GM12878 (cell line): ENCODE results near the gene PDCD1LG2. TPM values are rescaled to one million over a fixed set of nuclear protein-coding genes. Genes with fewer than 3 reads are reported as not detected.

Experiments
- ATAC-seq: fragments of 200-7000 bp; cut with Tn5 transposase; 3 replicates; pipeline ENCODE4 v1.9.1; 2020; ENCODE audit warnings: mild to moderate bottlenecking, moderate library complexity
- BruUV-seq: library from RNA; stranded (reverse); fragments of 400-500 nt; replicated peaks from 2 replicates; lab custom pipeline; 2021; lab: Mats Ljungman, UMichigan
- CTCF ChIA-PET: fragments of 300-600 bp; sonication (Branson Sonifier 250); formaldehyde crosslinking; extraction: SDS; loops from one replicate; lab custom pipeline; 2021; ENCODE audit warnings: inconsistent platforms; lab: Yijun Ruan, JAX
- POLR2A ChIA-PET: fragments of 350-600 bp; formaldehyde crosslinking; extraction: SDS; loops from one replicate; lab custom pipeline; 2021; ENCODE audit warnings: inconsistent platforms; lab: Charles Lee
- RAD21 ChIA-PET: fragments of 300-600 bp; sonication (Branson Sonifier 250); formaldehyde crosslinking; loops from one replicate; lab custom pipeline; 2023; ENCODE audit warnings: antibody characterized with exemption; ENCODE audit not compliant: unreplicated experiment; lab: Charles Lee
- SMC1A ChIA-PET: fragments of 300-600 bp; sonication (Branson Sonifier 250); formaldehyde crosslinking; loops from one replicate; lab custom pipeline; 2023; ENCODE audit not compliant: unreplicated experiment, uncharacterized antibody; lab: Charles Lee
- DNase-seq: peaks from one replicate; pipeline ENCODE4 v3.0.0-alpha.2; 2011; ENCODE audit warnings: low read depth, low spot score
- FAIRE-seq: peaks from 3 replicates; lab custom pipeline; 2011; peaks lifted over from hg19 to GRCh38; lab: Jason Lieb, UNC
- H2AFZ ChIP-seq: 2 replicates; pipeline ENCODE4 v1.6.0; 2011; ENCODE audit warnings: low read depth, low read length, control low read depth; ENCODE audit not compliant: control insufficient read depth
- H3K27ac ChIP-seq: 2 replicates; pipeline ENCODE4 v1.5.1; 2011; ENCODE audit warnings: control low read depth; ENCODE audit not compliant: control insufficient read depth, insufficient read depth
- H3K27me3 ChIP-seq, 2 experiments: replicated peaks in 1 of 2; 2 replicates each; pipeline versions ENCODE4 v1.6.0 to v1.6.1; 2011; ENCODE audit warnings: low read length in 1 of 2; ENCODE audit not compliant: control insufficient read depth in 2 of 2, insufficient read depth in 2 of 2
- H3K36me3 ChIP-seq, 2 experiments: 2 replicates each; pipeline ENCODE4 v1.5.1; 2011; ENCODE audit warnings: low read length in 1 of 2; ENCODE audit not compliant: control insufficient read depth in 2 of 2, insufficient read depth in 2 of 2
- H3K4me1 ChIP-seq: 2 replicates; pipeline ENCODE4 v1.6.1; 2011; ENCODE audit warnings: mild to moderate bottlenecking, low read length, moderate library complexity, mixed read lengths; ENCODE audit not compliant: control insufficient read depth, insufficient read depth
- H3K4me2 ChIP-seq: 2 replicates; pipeline ENCODE4 v1.6.0; 2011; ENCODE audit warnings: control low read depth; ENCODE audit not compliant: control insufficient read depth, insufficient read depth
- H3K4me3 ChIP-seq: fragments of 200-600 bp; sonication (generic); 2 replicates; pipeline ENCODE4 v1.5.1; 2016
- H3K79me2 ChIP-seq: 2 replicates; pipeline ENCODE4 v1.6.0; 2011; ENCODE audit warnings: low read length; ENCODE audit not compliant: control insufficient read depth, insufficient read depth
- H3K9ac ChIP-seq: 2 replicates; pipeline ENCODE4 v1.8.0; 2011; ENCODE audit warnings: low read length, control low read depth, mixed read lengths; ENCODE audit not compliant: control insufficient read depth, insufficient read depth
- H3K9me3 ChIP-seq: replicated peaks from 3 replicates; pipeline ENCODE4 v1.5.1; 2011; ENCODE audit warnings: mild to moderate bottlenecking, low read length; ENCODE audit not compliant: control insufficient read depth, insufficient read depth
- H4K20me1 ChIP-seq: 2 replicates; pipeline ENCODE4 v1.6.0; 2011; ENCODE audit not compliant: control insufficient read depth, insufficient read depth
- BCL11A ChIP-seq: IDR thresholded peaks from 2 replicates; pipeline ENCODE4 v1.6.1; 2011; ENCODE audit warnings: low read depth, low read length
- CEBPB ChIP-seq, 2 experiments: fragments of 150-350 bp in 1 of 2; IDR thresholded peaks; 2 replicates each; pipeline ENCODE4 v1.6.1; 2012 to 2014; ENCODE audit warnings: low read depth in 2 of 2, low read length in 2 of 2, borderline replicate concordance in 1 of 2, inconsistent platforms in 1 of 2
- CHD1 ChIP-seq: IDR thresholded peaks from 2 replicates; pipeline ENCODE4 v1.6.1; 2012; ENCODE audit warnings: low read depth, low read length, improper control_type of control experiment
- CREM ChIP-seq: IDR thresholded peaks from 2 replicates; pipeline ENCODE4 v1.6.1; 2014; ENCODE audit warnings: antibody characterized with exemption, low read depth
- EP300 ChIP-seq, 2 experiments: fragments of 150-350 bp in 1 of 2; IDR thresholded peaks; 2 replicates each; pipeline ENCODE4 v1.6.1; 2011 to 2012; ENCODE audit warnings: low read depth in 2 of 2, low read length in 2 of 2, borderline replicate concordance in 1 of 2, improper control_type of control experiment in 1 of 2, inconsistent platforms in 1 of 2; ENCODE audit not compliant: control insufficient read depth in 1 of 2
- EZH2 ChIP-seq: IDR thresholded peaks from 2 replicates; pipeline ENCODE4 v1.6.1; 2012; ENCODE audit warnings: low read depth, mild to moderate bottlenecking, control low read depth, inconsistent platforms, low read length, borderline replicate concordance; ENCODE audit not compliant: control insufficient read depth
- IRF4 ChIP-seq: IDR thresholded peaks from 2 replicates; pipeline ENCODE4 v1.6.1; 2011; ENCODE audit warnings: low read depth, low read length
- RAD21 ChIP-seq: IDR thresholded peaks from 2 replicates; pipeline ENCODE4 v1.6.1; 2011; ENCODE audit warnings: mild to moderate bottlenecking, low read depth, low read length, moderate library complexity; ENCODE audit not compliant: insufficient read depth
- RBBP5 ChIP-seq: fragments of 200-600 bp; sonication (generic); conservative IDR thresholded peaks from 2 replicates; pipeline ENCODE4 v1.6.1; 2016
- RCOR1 ChIP-seq: conservative IDR thresholded peaks from 2 replicates; pipeline ENCODE4 v1.6.1; 2012; ENCODE audit warnings: low read depth, low read length, improper control_type of control experiment
- SMAD5 ChIP-seq: IDR thresholded peaks from 2 replicates; pipeline ENCODE4 v1.6.1; 2016; ENCODE audit warnings: antibody characterized with exemption, low read depth
- WGBS: methylation state at CpG from one replicate; pipeline ENCODE4 v1.1.6; 2016; ENCODE audit warnings: low lambda C conversion rate; ENCODE audit not compliant: insufficient replicate concordance, insufficient coverage; ENCODE audit errors: missing lambda C conversion rate; 5-methylcytosine and 5-hydroxymethylcytosine counted together
- in situ Hi-C: fragments of 300-500 bp; cut with MboI; formaldehyde crosslinking; loops from 9 replicates; pipeline ENCODE4 v1.14.3; 2018; ENCODE audit warnings: mixed read lengths
- intact Hi-C: fragments of 100-400 bp; cut with micrococcal nuclease; formaldehyde crosslinking; loops from one replicate; pipeline ENCODE4 v1.14.2; 2022; ENCODE audit not compliant: unreplicated experiment
- polyA plus RNA-seq, 11 experiments: library from polyadenylated mRNA; depleted of rRNA in 4 of 11; unstranded in 6 of 11; stranded (reverse) in 5 of 11; fragments of >200 nt; fragmentation: Nextera tagmentation in 4 of 11; fragmentation: Illumina TruSeq in 1 of 11; extraction: Ambion mirVana in 4 of 11; extraction: Trizol in 1 of 11; gene quantifications; 1 replicate in 1 of 11; 2 replicates in 10 of 11; pipeline versions ENCODE4 v1.2.1 to v1.2.3, GENCODE V29; 2011 to 2016; ENCODE audit warnings: inconsistent platforms in 2 of 11, missing spikeins in 2 of 11, low read depth in 1 of 11
- total RNA-seq, 4 experiments: library from RNA; depleted of rRNA in 3 of 4; stranded (reverse); fragments of >200 nt in 3 of 4; fragmentation: Illumina TruSeq in 1 of 4; extraction: Trizol in 1 of 4; gene quantifications; 2 replicates each; pipeline versions ENCODE4 v1.2.1 to v1.2.3, GENCODE V29; 2013 to 2021
- TF ChIP-seq, protein P1 (sequence below): fragments of 450-650 bp; IDR thresholded peaks from 2 replicates; pipeline ENCODE4 v1.6.1; 2017; ENCODE audit warnings: low read depth, mild to moderate bottlenecking, moderate library complexity
- TF ChIP-seq, protein P2 (sequence below): fragments of 450-650 bp; formaldehyde crosslinking; IDR thresholded peaks from 2 replicates; pipeline ENCODE4 v1.5.0; 2022; ENCODE audit warnings: mild to moderate bottlenecking, missing genetic modification characterization
- TF ChIP-seq, protein P3 (sequence below): fragments of 450-650 bp; IDR thresholded peaks from 2 replicates; pipeline ENCODE4 v1.6.1; 2016; ENCODE audit warnings: mild to moderate bottlenecking

Gene PDCD1LG2
- total and polyA plus RNA-seq, 10 of the 15 experiments (the other 5 are each of a cell fraction or from before 2014, with no cell fraction given): 1.5 to 37.3 (median 3.0) TPM

DNA sequence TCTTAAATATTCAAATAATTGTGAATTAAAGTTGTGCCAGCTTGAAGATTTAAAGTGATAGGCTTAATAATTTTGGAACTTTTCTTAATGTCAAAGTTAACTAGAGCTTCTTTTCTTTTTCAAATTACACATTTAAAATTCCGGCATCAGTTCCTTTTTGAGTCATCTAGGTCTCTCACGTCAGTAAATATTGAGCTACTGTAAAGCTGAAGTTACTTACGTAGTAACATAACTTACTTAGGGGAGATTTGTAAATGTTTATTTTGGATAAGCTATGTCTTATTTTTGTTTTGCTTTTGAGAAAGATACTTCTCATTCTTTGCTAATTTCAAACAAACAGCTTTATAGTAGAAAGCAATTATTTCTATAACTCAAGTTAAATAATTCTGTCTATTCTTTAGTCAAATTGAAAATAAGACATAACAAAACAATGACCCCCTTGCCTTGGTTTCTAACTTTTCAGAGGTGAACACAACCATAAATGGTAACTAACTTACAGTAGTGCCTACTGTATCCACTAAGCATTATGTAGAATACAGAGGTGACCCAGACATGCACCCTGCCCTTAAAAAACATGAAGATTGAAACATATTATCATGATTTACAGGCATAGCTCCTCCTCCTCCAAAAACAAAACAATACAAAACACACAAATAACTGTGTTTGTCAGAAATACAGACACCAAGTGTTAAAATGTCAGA, 30.2 kb upstream of the PDCD1LG2 start:
- H3K27ac ChIP-seq: peak overlapping the region; percentile 62
- FAIRE-seq: no peak
- H2AFZ ChIP-seq: peak overlapping the region; percentile 37
- no peak for DNase-seq
- WGBS: 2% methylated on average over 3 of the region's 3 CpGs
- no TSS peak for BruUV-seq
- peaks cover 5% of the 10 kb centered on the region; the same call in 2 of the 3 replicates for H3K9me3 ChIP-seq
- no peaks in the 10 kb centered on the region for H3K36me3 ChIP-seq
- H3K4me2 ChIP-seq: peak overlapping the region; percentile 46
- in situ Hi-C loops: no loop called here
- ChIA-PET POLR2A (interaction anchor here (0.5 to 2.1 kb wide), 18 partner anchors 10 to 372 kb away, joined by 3 to 16 read pairs (median 5); partner anchors contain the start of gene PDCD1LG2), SMC1A (interaction anchor here (0.7 to 7.6 kb wide), 30 partner anchors 9 to 143 kb away, joined by 3 to 87 read pairs (median 5); partner anchors contain the start of genes CD274 and PDCD1LG2), RAD21 (interaction anchor here (0.6 to 4.0 kb wide), 31 partner anchors 10 to 308 kb away, joined by 3 to 47 read pairs (median 5); partner anchors contain the start of genes CD274, PDCD1LG2, PLGRKT and RIC1), CTCF (interaction anchor here (0.7 to 3.0 kb wide), 13 partner anchors 9 to 120 kb away, joined by 3 to 14 read pairs (median 4); no protein-coding TSS in a partner anchor)
- ATAC-seq: peak; percentile 85
- intact Hi-C loops: loop anchor here (1.0 to 2.0 kb wide), 4 partner anchors 12 to 39 kb away; partner anchors contain the start of gene PDCD1LG2
- H3K27me3 ChIP-seq: no peaks in the 10 kb centered on the region
- no peak overlapping the region for H3K4me3 ChIP-seq
- H4K20me1 ChIP-seq: no peaks in the 10 kb centered on the region
- no peak overlapping the region for H3K9ac ChIP-seq
- no peaks in the 10 kb centered on the region for H3K79me2 ChIP-seq
- H3K4me1 ChIP-seq: peaks cover 27% of the 10 kb centered on the region
- TF ChIP-seq CEBPB (IDR thresholded peaks at IDR 0.05; ENCODE audit: borderline replicate concordance in 1 of 2, low read depth in 2 of 2, low read length in 2 of 2): no peak
- TF ChIP-seq, protein P1, sequence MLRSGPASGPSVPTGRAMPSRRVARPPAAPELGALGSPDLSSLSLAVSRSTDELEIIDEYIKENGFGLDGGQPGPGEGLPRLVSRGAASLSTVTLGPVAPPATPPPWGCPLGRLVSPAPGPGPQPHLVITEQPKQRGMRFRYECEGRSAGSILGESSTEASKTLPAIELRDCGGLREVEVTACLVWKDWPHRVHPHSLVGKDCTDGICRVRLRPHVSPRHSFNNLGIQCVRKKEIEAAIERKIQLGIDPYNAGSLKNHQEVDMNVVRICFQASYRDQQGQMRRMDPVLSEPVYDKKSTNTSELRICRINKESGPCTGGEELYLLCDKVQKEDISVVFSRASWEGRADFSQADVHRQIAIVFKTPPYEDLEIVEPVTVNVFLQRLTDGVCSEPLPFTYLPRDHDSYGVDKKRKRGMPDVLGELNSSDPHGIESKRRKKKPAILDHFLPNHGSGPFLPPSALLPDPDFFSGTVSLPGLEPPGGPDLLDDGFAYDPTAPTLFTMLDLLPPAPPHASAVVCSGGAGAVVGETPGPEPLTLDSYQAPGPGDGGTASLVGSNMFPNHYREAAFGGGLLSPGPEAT: peak; percentile 57; the same call in 1 of the 2 replicates
- TF ChIP-seq IRF4: peak; percentile 39; the same call in 1 of the 2 replicates
- TF ChIP-seq RCOR1: no peak
- no peak for TF ChIP-seq RBBP5
- TF ChIP-seq, protein P2, sequence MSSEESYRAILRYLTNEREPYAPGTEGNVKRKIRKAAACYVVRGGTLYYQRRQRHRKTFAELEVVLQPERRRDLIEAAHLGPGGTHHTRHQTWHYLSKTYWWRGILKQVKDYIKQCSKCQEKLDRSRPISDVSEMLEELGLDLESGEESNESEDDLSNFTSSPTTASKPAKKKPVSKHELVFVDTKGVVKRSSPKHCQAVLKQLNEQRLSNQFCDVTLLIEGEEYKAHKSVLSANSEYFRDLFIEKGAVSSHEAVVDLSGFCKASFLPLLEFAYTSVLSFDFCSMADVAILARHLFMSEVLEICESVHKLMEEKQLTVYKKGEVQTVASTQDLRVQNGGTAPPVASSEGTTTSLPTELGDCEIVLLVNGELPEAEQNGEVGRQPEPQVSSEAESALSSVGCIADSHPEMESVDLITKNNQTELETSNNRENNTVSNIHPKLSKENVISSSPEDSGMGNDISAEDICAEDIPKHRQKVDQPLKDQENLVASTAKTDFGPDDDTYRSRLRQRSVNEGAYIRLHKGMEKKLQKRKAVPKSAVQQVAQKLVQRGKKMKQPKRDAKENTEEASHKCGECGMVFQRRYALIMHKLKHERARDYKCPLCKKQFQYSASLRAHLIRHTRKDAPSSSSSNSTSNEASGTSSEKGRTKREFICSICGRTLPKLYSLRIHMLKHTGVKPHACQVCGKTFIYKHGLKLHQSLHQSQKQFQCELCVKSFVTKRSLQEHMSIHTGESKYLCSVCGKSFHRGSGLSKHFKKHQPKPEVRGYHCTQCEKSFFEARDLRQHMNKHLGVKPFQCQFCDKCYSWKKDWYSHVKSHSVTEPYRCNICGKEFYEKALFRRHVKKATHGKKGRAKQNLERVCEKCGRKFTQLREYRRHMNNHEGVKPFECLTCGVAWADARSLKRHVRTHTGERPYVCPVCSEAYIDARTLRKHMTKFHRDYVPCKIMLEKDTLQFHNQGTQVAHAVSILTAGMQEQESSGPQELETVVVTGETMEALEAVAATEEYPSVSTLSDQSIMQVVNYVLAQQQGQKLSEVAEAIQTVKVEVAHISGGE (CRISPR knock-in tag): no peak
- no peak for TF ChIP-seq CHD1
- TF ChIP-seq RAD21: no peak
- peak; percentile 79 for TF ChIP-seq CREM
- no peak for TF ChIP-seq EZH2
- TF ChIP-seq BCL11A: 0 out of 2 replicates have a peak, but pooled peaks have one; percentile 36
- TF ChIP-seq, protein P3, sequence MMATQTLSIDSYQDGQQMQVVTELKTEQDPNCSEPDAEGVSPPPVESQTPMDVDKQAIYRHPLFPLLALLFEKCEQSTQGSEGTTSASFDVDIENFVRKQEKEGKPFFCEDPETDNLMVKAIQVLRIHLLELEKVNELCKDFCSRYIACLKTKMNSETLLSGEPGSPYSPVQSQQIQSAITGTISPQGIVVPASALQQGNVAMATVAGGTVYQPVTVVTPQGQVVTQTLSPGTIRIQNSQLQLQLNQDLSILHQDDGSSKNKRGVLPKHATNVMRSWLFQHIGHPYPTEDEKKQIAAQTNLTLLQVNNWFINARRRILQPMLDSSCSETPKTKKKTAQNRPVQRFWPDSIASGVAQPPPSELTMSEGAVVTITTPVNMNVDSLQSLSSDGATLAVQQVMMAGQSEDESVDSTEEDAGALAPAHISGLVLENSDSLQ: 0 out of 2 replicates have a peak, but pooled peaks have one; percentile 6
- peak; percentile 37 to 47; a peak in 2 of 4 replicates for TF ChIP-seq EP300 (IDR thresholded peaks at IDR 0.05; ENCODE audit: borderline replicate concordance in 1 of 2, control insufficient read depth in 1 of 2, low read depth in 2 of 2, low read length in 2 of 2)
- no peak for TF ChIP-seq SMAD5
